Activated CD4-positive, alpha-beta T cell treated with anti-CD3 and anti-CD28 coated beads, Interleukin-2, amount 50 U/mL, for 1 hour (primary cell): Measurements from ENCODE around the gene KLHL36.
"Not testable (repeated sequence)": the region's sequence is repeated elsewhere in the genome, so short reads cannot be mapped to it uniquely, and the experiment has no call there.

Experiments used
- DNase-seq: peaks from one replicate; pipeline ENCODE4 v3.0.0-alpha.2; 2020

KLHL36 gene

GRCh38 chr16:84617041-84617790, 31.1 kb upstream of the KLHL36 start:
- DNase-seq: peak; percentile 43

DNA sequence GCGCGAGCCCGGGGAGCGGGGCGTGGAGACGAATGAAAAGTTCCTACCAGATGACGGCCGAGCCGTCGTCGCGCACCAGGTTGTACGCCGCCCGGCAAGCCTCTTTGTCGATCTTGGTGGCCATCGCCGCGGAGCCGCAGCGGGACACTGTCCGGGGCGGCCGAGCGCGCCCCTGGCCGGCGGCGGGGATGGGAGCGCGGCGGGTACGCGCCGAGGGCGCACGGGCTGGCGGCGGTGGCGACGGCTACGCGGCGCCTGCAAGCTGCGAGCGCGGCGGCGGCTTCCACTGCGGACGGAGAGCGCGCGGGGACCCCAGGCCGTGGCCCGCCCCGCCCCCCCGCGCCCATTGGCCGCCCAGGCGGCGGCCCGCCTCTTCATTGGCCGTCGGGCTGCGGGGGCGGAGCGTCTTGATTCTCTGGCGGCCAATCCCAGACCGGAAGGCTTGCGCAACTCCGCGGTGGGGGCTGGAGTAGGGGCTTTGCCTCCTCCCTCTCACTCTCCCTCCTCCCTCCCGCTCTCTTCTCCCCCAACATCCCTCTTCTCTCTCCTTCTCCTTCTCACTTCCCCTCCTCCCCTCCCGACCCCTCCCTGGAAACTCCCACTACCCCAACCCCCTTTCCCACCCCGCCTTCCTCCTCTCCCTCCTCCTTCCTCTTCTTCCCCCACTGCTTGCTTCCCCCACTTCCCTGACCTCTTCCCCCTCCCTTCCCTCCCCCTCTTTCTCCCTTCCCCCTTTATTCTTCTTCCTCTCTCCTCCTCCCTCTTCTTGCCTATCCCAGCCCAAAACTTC, 30.3 kb upstream of the KLHL36 start, which contains the start of gene COTL1:
Gene COTL1 (minus strand): TSS at position 288 of the 790 bp plus-strand sequence. CDS start 164 bp downstream, at position 124.
- DNase-seq: peak; percentile 94

DNA sequence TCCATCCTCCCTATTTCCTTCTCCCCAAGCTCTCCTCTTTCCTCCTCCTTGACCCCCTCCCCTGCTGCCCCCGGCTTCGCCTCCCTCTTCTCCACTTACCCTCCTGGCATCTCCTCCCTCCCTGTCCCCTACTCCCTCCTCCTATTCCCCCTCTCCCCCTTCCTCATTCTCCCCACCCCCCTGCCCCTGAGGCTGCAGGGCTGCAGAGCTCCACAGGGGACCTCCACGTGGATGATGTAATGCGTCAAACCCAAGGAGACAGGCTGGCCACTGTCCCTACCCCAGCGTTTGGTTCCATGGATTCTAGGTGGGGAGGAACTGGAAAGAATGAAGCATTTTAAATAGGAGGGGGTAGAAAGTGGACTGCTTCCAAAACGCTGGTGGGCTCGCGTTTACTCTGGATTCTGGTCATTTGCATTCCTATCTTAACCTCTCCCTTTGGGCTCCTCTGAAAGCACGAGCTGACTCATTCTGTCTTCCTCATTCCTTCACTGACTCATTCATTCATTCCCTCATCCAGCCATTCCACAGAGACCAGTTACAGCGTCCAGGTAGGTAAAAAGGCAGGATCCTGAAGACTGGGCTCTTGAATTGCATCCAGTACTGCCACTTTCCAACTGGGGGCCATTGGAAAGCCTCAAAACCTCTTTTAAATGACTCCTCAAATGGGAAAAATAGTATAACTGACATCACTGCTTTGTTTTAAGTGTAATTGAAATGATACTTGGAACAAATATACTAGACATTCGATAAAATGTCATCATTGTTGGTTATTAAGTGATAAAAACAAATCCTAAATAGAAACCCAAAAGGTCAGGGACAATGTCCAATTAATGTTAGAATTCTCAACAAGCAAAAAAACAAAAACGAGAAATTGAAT, 29.5 kb upstream of the KLHL36 start:
- no peak for DNase-seq

DNA sequence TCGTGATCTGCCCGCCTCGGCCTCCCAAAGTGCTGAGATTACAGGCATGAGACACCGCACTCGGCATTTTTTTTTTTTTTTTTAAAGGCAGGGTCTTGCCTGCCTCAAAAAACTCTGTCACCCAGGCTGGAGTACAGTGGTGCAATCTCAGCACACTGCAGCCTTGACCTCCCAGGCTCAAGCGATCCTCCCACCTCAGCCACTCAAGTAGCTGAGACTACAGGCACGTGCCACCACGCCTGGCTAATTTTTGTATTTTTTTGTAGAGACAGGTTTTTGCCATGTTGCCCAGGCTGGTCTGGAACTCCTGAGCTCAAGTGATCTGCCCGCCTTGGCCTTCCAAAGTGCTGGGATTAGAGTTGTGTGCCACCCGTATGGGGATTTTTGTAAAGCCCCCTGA, 27.4 kb upstream of the KLHL36 start:
- DNase-seq: not testable (repeated sequence)

GRCh38 chr16:84625556-84625955, 22.8 kb upstream of the KLHL36 start:
- DNase-seq: no peak

DNA sequence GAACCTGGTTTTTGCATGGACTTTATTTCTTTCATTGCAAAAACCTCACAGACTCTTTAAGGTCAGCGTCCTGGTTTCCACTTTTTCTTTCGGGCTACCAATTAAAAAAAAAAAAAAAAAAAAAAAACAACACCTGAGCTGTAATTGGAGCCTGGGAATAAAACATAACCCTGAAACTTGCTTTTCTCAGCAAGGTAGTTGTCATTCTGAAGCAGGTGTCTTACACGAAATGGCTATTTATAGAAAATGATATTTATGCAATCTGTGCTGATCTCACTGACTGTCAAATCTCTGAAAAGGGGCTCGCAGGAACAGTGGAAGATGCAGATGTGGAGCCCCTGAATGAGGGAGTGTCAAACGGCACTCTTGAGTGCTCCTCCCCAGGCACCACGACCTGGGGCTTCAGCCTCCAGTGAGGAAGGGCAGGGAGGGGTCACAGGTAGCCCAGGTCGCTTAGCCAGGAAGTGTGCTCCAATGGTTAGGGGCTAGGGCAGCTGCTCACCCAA, 20.0 kb upstream of the KLHL36 start:
- no peak for DNase-seq

- no peak for DNase-seq
These were observed 18.7 kb upstream of the KLHL36 start for GRCh38 chr16:84629580-84629979.

DNA sequence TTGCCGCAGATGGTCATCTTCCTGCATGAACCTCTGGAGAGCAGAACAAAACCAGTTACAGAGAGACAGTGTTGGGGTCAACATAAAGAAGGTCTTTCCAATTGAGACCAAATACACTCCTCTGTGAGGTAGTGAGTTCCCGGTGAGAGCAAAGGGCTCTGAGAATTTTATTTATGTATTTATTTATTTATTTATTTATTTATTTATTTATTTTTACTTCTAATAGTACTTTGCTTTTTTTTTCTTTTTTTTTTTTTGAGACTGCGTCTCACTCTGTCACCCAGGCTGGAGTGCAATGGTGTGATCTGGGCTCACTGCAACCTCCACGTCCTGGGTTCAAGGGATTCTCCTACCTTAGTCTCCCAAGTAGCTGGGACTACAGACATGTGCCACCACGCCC, 18.3 kb upstream of the KLHL36 start:
- no peak for DNase-seq

DNA sequence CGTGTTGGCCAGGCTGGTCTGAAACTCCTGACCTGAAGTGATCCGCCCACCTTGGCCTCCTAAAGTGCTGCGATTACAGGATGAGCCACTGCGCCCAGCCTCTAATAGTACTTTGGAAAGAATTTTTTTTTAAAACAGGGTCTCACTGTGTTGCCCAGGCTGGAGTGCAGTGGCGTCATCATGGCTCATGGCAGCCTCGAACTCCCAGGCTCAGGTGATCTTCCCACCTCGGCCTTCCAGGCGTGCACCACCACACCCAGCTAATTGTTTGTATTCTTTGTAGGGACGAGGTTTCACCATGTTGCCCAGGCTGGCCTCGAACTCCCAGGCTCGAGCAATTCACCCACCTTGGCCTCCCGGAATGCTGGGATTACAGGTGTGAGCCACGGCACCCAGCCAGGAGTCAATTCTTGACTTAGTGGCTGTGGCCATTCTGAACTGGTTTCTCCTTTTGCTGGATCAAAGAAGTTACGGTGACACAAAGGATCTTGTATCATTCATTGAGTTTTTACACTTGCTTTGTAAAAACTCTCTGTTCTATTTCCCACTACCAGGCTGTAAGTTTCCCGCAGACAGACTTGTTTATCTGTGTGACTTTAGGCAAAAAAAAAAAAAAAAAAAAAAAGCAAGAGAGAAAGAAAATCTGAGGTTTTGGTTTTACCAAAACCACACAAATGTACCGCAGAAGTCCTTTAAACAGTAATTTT, 17.7 kb upstream of the KLHL36 start:
- no peak for DNase-seq

DNA sequence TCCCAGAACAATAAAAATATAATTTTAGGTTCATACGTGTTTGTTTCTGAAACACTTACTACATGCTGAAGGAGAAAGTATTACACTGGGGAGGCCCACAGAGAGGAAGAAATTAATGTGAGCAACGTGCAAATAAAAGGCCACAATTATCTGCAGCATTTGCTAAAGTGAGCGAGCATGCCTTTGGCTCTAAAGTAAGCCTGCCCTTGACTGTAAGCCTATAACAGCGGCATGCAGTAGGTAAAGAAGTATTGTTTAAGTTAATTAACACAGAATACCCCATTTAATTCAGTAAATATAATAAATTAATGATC, 17.2 kb upstream of the KLHL36 start:
- no peak for DNase-seq

DNA sequence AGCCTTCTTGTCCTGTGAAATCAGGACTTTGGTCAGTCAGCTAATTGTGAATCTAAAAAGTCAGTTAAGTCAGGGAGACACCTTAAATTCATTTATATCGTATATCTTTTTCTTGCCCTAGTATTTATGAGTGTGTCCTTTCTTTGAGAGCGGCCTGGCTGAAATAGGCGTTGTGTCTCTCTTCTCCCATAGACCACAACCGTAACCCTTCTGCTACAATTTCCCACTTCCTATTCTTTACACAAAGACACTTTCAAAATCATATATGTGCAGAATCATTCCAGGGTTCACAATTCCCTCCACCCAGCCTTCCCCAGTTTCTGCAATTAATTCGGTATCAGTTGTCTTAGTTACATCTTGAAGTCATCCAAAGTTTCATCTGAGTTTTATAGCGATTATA, 16.4 kb upstream of the KLHL36 start:
- DNase-seq: no peak

DNA sequence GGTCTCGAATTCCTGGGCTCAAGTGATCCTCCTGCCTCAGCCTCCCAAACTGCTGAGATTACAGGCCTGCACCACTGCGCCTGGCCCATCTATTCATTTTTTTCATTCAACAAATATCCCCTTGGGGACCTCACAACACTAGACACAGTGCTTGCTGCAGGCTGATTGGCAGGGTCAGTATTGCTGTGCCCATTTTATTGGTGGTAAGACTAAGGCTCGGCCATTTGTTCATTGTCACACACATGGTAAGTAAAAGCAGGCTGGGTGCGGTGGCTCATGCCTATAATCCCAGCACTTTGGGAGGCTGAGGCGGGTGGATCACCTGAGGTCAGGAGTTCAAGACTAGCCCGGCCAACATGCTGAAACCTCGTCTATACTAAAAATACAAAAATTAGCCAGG, 15.4 kb upstream of the KLHL36 start:
- DNase-seq: not testable (repeated sequence)

- DNase-seq: no peak
These were observed 14.7 kb upstream of the KLHL36 start for GRCh38 chr16:84633622-84634021.

GRCh38 chr16:84635702-84636101, 12.6 kb upstream of the KLHL36 start:
- DNase-seq: no peak

- DNase-seq: no peak
These were observed 10.6 kb upstream of the KLHL36 start for GRCh38 chr16:84637709-84638108.

DNA sequence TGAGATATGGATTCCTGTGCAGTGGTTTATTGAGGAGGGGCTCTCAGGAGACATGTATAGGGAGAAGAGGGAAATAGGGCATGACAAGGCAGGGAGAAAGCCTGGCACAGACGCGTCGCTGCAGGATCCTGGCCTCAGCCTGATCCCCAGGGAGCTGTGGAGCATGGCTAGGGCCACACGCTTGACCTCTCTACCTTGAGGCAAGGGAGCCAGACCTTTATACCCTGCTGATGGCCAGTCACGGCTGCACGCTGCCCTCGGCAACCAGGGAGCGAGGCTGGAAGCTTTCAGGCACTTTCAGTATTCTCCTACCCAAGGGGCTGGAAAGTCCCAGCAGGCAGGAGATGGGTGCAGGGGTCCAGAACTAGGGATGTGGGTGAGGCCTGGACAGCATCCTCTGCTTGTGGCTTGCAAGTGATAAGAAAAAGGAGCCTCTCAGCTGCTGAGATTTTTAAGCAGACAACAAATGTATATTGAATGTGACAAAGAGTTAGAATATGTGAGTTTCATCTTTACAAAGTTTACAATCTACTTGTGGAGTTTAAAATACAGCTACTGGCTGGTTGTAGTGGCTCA, 10.0 kb upstream of the KLHL36 start:
- no peak for DNase-seq

DNA sequence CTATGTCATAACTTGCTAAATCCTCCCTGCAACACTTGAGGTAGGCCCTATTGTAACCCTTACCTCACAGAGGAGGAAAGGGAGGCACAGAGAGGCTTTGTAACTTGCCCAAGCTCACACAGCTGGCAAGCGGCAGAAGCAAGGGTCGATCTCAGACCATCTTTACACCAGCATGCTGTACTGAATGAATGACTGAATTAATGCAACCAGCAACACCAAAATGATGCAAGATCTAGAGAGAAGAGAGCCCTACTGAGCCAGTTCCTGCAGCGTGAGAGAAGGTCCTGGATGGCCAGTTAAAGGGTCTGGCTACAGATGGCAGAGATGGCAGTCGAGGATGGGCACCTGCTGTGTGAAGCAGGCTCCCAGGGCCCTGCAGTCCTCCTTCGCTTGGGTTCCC, 8.2 kb upstream of the KLHL36 start:
- DNase-seq: no peak

DNA sequence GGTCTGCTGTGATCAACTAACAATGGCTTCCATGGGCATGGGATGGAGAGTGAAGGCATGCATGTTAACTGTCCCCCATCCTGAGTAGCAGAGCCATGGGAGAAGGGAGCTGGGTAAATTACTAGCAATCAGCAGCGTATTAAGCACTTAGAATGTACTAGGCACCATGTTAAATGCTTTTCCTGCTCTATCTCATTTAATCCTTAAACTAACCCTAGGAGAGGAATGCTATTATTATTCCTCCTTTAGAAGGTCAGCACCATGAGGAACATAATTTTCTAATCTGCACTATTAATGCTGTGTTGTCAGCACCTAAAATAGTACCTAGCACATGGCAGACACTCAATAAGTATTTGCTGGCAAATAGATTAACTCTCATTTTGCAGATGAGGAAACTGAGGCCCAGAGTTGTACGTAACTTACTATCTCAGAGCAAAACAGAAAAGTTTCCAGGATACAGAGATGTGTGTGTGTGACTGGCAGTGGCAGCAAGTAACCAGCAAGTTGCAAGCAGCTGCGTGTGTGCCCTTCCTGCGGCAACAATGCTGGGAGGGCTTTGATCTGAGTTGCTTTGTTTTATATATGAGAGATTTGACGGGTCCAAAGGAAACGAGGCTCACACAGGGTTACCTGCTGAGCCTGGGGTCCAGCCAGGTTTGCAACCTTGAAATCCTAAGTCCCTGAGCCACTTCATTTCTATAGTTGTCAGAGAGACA, 6.5 kb upstream of the KLHL36 start:
- DNase-seq: no peak

DNA sequence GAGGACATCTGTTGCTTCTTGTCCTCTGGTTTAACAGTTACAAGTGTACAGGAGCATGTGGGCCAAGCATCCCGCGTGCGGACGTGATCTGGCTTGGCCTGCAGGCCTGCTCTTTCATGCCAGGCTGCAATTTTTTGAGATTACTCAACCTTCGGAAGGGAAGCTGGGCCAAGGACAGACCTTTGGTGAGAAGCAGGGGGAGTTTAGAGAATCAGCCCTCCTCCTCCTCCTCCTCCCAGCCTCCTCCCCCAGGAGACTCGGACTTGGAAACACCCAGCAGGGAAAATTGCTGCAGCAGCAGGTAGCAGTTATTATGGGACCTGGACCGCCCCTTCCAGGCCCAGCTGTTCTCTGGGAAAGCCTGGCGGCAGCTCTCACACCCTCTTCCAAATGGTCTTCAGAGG, 5.1 kb upstream of the KLHL36 start:
- no peak for DNase-seq

GRCh38 chr16:84643674-84644073, 4.6 kb upstream of the KLHL36 start:
- DNase-seq: no peak
